Gastroesophageal sphincter (tissue), 3 donors: ENCODE results near the gene FBRSL1.

ENCODE experiments used
- CTCF ChIP-seq, 4 experiments: fragments of 200-600 bp in 2 of 4; fragments of 450-650 bp in 2 of 4; sonication (generic) in 1 of 4; IDR thresholded peaks; one replicate each; pipeline ENCODE4 v1.5.1; 2017 to 2019; ENCODE audit warnings: antibody characterized with exemption in 4 of 4, mild to moderate bottlenecking in 2 of 4, moderate library complexity in 2 of 4
- EP300 ChIP-seq: sonication (generic); formaldehyde crosslinking; IDR thresholded peaks from one replicate; pipeline ENCODE4 v1.6.1; 2017; ENCODE audit warnings: antibody characterized with exemption, mild to moderate bottlenecking

DNA sequence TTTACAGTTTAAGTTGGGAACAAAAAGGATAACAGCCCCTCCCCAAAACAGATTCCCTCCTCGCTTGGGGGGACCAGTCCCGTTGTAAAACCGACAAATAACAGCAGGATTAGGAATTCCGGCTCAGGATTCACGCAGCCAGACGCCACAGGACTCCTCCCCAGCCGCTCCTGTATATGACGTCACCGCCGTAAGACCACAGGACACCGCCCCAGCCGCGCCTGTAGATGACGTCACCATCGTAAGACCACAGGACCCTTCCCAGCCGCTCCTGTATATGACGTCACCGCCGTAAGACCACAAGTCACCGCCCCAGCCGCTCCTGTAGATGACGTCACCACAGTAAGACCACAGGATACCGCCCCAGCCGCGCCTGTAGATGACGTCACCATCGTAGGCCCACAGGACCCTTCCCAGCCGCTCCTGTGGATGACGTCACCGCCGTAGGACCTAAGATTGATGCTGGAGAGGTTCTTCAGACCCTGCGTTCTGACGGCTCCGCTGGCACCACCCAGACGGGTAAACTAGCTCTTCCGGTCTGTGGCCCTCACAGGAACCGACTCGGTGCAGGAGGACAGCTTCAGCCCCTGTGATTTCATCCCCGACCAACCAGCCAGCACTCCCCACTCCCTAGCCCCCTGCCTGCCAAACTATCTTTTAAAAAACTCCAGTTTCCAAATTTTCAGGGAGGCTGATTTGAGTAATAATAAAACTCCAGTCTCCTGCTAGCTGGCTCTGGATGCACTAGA lies 43.9 kb upstream of the FBRSL1 start:
- TF ChIP-seq CTCF (IDR thresholded peaks at IDR 0.05) (no peak), EP300 (no peak)
